Fibroblast of peridontal ligament (primary cell): ENCODE data around the gene TCN1.

Experiments
- DNase-seq: peaks from one replicate; pipeline ENCODE4 v3.0.0-alpha.2; 2010; ENCODE audit errors: extremely low read depth

TCN1 gene

DNA sequence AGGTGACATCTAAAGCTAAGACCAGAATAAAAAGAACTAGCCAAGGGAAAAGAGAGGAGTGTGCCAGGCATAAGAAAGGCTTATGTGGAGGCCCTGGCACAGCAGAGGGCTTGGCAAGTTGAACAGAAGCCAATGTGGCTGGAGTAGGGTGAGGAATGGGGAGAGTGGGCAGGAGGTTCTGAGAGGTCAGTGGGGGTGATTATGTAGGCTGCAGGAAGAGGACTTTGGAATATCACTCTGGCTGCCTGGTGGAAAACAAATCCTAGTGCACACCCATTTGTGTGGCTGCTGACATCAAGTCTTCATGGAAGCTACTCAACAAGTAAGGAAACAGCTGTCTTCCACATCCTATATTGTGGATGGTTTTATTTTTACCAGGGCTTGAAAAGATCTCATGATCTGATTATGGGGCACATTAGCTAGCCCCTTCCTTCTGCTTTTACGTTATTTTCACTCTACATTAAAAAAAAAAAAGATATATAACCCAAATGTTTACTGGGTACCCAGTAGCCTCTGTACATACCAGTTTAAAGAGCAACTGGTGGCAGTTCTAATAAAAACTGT lies 59.2 kb downstream of the TCN1 start:
- DNase-seq: no peak

GRCh38 chr11:59804061-59804460 lies 62.2 kb downstream of the TCN1 start:
- no peak for DNase-seq
